ENCODE measurements around the gene DNAH8.

- TF ChIP-seq, protein P1, sequence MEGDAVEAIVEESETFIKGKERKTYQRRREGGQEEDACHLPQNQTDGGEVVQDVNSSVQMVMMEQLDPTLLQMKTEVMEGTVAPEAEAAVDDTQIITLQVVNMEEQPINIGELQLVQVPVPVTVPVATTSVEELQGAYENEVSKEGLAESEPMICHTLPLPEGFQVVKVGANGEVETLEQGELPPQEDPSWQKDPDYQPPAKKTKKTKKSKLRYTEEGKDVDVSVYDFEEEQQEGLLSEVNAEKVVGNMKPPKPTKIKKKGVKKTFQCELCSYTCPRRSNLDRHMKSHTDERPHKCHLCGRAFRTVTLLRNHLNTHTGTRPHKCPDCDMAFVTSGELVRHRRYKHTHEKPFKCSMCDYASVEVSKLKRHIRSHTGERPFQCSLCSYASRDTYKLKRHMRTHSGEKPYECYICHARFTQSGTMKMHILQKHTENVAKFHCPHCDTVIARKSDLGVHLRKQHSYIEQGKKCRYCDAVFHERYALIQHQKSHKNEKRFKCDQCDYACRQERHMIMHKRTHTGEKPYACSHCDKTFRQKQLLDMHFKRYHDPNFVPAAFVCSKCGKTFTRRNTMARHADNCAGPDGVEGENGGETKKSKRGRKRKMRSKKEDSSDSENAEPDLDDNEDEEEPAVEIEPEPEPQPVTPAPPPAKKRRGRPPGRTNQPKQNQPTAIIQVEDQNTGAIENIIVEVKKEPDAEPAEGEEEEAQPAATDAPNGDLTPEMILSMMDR (IDR thresholded peaks at IDR 0.05 in 4 of 5, conservative IDR thresholded peaks at IDR 0.05 in 1 of 5), result no peak
- no peak for TF ChIP-seq POLR2A (IDR thresholded peaks at IDR 0.05)
Measured at GRCh38 chr6:38974389-38975151, 259.5 kb downstream of the DNAH8 start.

Data from gastrocnemius medialis (tissue), 4 donors.